ENCODE measurements around the gene TTC34. TPM values are rescaled to one million over a fixed set of nuclear protein-coding genes. Genes with fewer than 3 reads are reported as not detected.

Gene TTC34
- total RNA-seq, 2 experiments from 2014 or later = 0.97 to 1.0 TPM

GRCh38 chr1:2796890-2797740 lies 4.4 kb downstream of the TTC34 start:
- DNase-seq = no peak
- Mint-ChIP-seq H3K27me3 (peaks cover 20% of the 10 kb centered on the region), H3K4me3 (no peak overlapping the region), H3K9me3 (peaks cover 27% of the 10 kb centered on the region), H3K36me3 (peaks cover 2% of the 10 kb centered on the region), H3K4me1 (ENCODE audit: low read depth) (no peaks in the 10 kb centered on the region), H3K27ac (no peak overlapping the region)
- ChIA-PET CTCF (interaction anchor here (1.5 kb wide), 1 partner anchor 10 kb away, joined by 3 read pairs; no protein-coding TSS in a partner anchor), POLR2A (no interaction called here)
- intact Hi-C loops (cut with micrococcal nuclease) = no loop called here

- Mint-ChIP-seq H3K27me3 (peaks cover 29% of the 10 kb centered on the region), H3K4me3 (no peak overlapping the region), H3K4me1 (ENCODE audit: low read depth) (no peaks in the 10 kb centered on the region), H3K36me3 (peaks cover 2% of the 10 kb centered on the region), H3K9me3 (peaks cover 28% of the 10 kb centered on the region), H3K27ac (no peak overlapping the region)
- intact Hi-C loops (cut with micrococcal nuclease) = no loop called here
- ChIA-PET CTCF (interaction anchor here (1.5 kb wide), 1 partner anchor 9 kb away, joined by 3 read pairs; no protein-coding TSS in a partner anchor), POLR2A (no interaction called here)
- DNase-seq = no peak
Observed at GRCh38 chr1:2795926-2796325, 5.6 kb downstream of the TTC34 start.

- H3K36me3 Mint-ChIP-seq = peaks cover 3% of the 10 kb centered on the region
- CTCF ChIA-PET = no interaction called here
- H3K9me3 Mint-ChIP-seq = peaks cover 26% of the 10 kb centered on the region
- POLR2A ChIA-PET = no interaction called here
- no peak overlapping the region for H3K27ac Mint-ChIP-seq
- no peak overlapping the region for H3K4me3 Mint-ChIP-seq
- peaks cover 41% of the 10 kb centered on the region for H3K27me3 Mint-ChIP-seq
- DNase-seq = no peak
- intact Hi-C loops (cut with micrococcal nuclease) = no loop called here
- peaks cover 4% of the 10 kb centered on the region for H3K4me1 Mint-ChIP-seq (ENCODE audit: low read depth)
Observed at GRCh38 chr1:2791027-2791760, 10.3 kb downstream of the TTC34 start.

GRCh38 chr1:2789986-2790581 lies 11.4 kb downstream of the TTC34 start:
- peaks cover 3% of the 10 kb centered on the region for H3K36me3 Mint-ChIP-seq
- H3K27ac Mint-ChIP-seq = no peak overlapping the region
- ChIA-PET POLR2A (no interaction called here), CTCF (no interaction called here)
- DNase-seq = no peak
- H3K4me1 Mint-ChIP-seq (ENCODE audit: low read depth) = peaks cover 4% of the 10 kb centered on the region
- peaks cover 41% of the 10 kb centered on the region for H3K27me3 Mint-ChIP-seq
- peaks cover 23% of the 10 kb centered on the region for H3K9me3 Mint-ChIP-seq
- intact Hi-C loops (cut with micrococcal nuclease) = no loop called here
- H3K4me3 Mint-ChIP-seq = no peak overlapping the region

GRCh38 chr1:2789164-2789985 lies 12.1 kb downstream of the TTC34 start:
- H3K4me1 Mint-ChIP-seq (ENCODE audit: low read depth) = peaks cover 4% of the 10 kb centered on the region
- DNase-seq = no peak
- ChIA-PET POLR2A (no interaction called here), CTCF (interaction anchor here (1.6 kb wide), 1 partner anchor 375 kb away, joined by 3 read pairs; no protein-coding TSS in a partner anchor)
- H3K9me3 Mint-ChIP-seq = peaks cover 21% of the 10 kb centered on the region
- H3K36me3 Mint-ChIP-seq = peaks cover 2% of the 10 kb centered on the region
- intact Hi-C loops (cut with micrococcal nuclease) = no loop called here
- peaks cover 39% of the 10 kb centered on the region for H3K27me3 Mint-ChIP-seq
- no peak overlapping the region for H3K27ac Mint-ChIP-seq
- H3K4me3 Mint-ChIP-seq = no peak overlapping the region

GRCh38 chr1:2788506-2789163 lies 12.9 kb downstream of the TTC34 start:
- Mint-ChIP-seq H3K4me3 (no peak overlapping the region), H3K27me3 (peaks cover 39% of the 10 kb centered on the region), H3K4me1 (ENCODE audit: low read depth) (peaks cover 4% of the 10 kb centered on the region), H3K36me3 (peaks cover 1% of the 10 kb centered on the region), H3K9me3 (peaks cover 16% of the 10 kb centered on the region), H3K27ac (no peak overlapping the region)
- ChIA-PET POLR2A (no interaction called here), CTCF (interaction anchor here (1.6 kb wide), 1 partner anchor 374 kb away, joined by 3 read pairs; no protein-coding TSS in a partner anchor)
- intact Hi-C loops (cut with micrococcal nuclease) = no loop called here
- no peak for DNase-seq

- H3K27ac Mint-ChIP-seq = no peak overlapping the region
- peaks cover 30% of the 10 kb centered on the region for H3K27me3 Mint-ChIP-seq
- peaks cover 8% of the 10 kb centered on the region for H3K9me3 Mint-ChIP-seq
- DNase-seq = no peak
- peaks cover 4% of the 10 kb centered on the region for H3K4me1 Mint-ChIP-seq (ENCODE audit: low read depth)
- peaks cover 3% of the 10 kb centered on the region for H3K36me3 Mint-ChIP-seq
- no peak overlapping the region for H3K4me3 Mint-ChIP-seq
- ChIA-PET CTCF (interaction anchor here (0.6 to 2.3 kb wide), 8 partner anchors 9 to 592 kb away, joined by 3 to 9 read pairs (median 4); partner anchors contain the start of genes FAAP20 and PEX10), POLR2A (no interaction called here)
- intact Hi-C loops (cut with micrococcal nuclease) = loop anchor here (2.0 kb wide), 1 partner anchor 373 kb away; no protein-coding TSS in a partner anchor
Observed at GRCh38 chr1:2787163-2787911, 14.2 kb downstream of the TTC34 start.

- DNase-seq = peak; percentile 74
- H3K9me3 Mint-ChIP-seq = peaks cover 13% of the 10 kb centered on the region
- ChIA-PET CTCF (interaction anchor here (0.6 to 2.3 kb wide), 8 partner anchors 10 to 591 kb away, joined by 3 to 9 read pairs (median 4); partner anchors contain the start of genes FAAP20 and PEX10), POLR2A (no interaction called here)
- no peak overlapping the region for H3K4me3 Mint-ChIP-seq
- intact Hi-C loops (cut with micrococcal nuclease) = loop anchor here (2.0 kb wide), 1 partner anchor 372 kb away; no protein-coding TSS in a partner anchor
- H3K36me3 Mint-ChIP-seq = peaks cover 9% of the 10 kb centered on the region
- H3K27ac Mint-ChIP-seq = no peak overlapping the region
- H3K27me3 Mint-ChIP-seq = peaks cover 23% of the 10 kb centered on the region
- peaks cover 4% of the 10 kb centered on the region for H3K4me1 Mint-ChIP-seq (ENCODE audit: low read depth)
Observed at GRCh38 chr1:2786329-2787162, 14.9 kb downstream of the TTC34 start.

GRCh38 chr1:2785631-2786328 lies 15.7 kb downstream of the TTC34 start:
- POLR2A ChIA-PET = no interaction called here
- no peak overlapping the region for H3K27ac Mint-ChIP-seq
- H3K4me1 Mint-ChIP-seq (ENCODE audit: low read depth) = peaks cover 4% of the 10 kb centered on the region
- H3K36me3 Mint-ChIP-seq = peaks cover 11% of the 10 kb centered on the region
- CTCF ChIA-PET = interaction anchor here (1.9 to 2.3 kb wide), 2 partner anchors 371 to 373 kb away, joined by 8 to 9 read pairs; partner anchors contain the start of gene PEX10
- peaks cover 20% of the 10 kb centered on the region for H3K9me3 Mint-ChIP-seq
- intact Hi-C loops (cut with micrococcal nuclease) = loop anchor here (2.0 kb wide), 1 partner anchor 371 kb away; no protein-coding TSS in a partner anchor
- peaks cover 20% of the 10 kb centered on the region for H3K27me3 Mint-ChIP-seq
- no peak for DNase-seq
- no peak overlapping the region for H3K4me3 Mint-ChIP-seq

Measured in activated CD4-positive, alpha-beta memory T cell treated with anti-CD3 and anti-CD28 coated beads for 36 hours (primary cell).